HG02763 (cell line): ENCODE data around the gene RPRM.
"Not testable (repeated sequence)": the region's sequence is repeated elsewhere in the genome, so short reads cannot be mapped to it uniquely, and the experiment has no call there.

ENCODE experiments used
- ATAC-seq: cut with Tn5 transposase; IDR thresholded peaks from one replicate; pipeline ENCODE4 v1.9.1; 2021; ENCODE audit warnings: mild to moderate bottlenecking, moderate library complexity; ENCODE audit not compliant: unreplicated experiment

Gene RPRM

GRCh38 chr2:153478289-153479261 is at the start of gene RPRM:
TSS of gene RPRM (minus strand) at chr2:153478762. CDS start at chr2:153478565, 197 bp downstream.
- peak; percentile 88 for ATAC-seq

GRCh38 chr2:153519257-153519875 is 40.8 kb upstream of the RPRM start:
- ATAC-seq, result no peak

GRCh38 chr2:153512331-153512730 is 33.8 kb upstream of the RPRM start:
- no peak for ATAC-seq

- no peak for ATAC-seq
These were observed 32.4 kb upstream of the RPRM start for GRCh38 chr2:153510996-153511395.

GRCh38 chr2:153509133-153509532 is 30.6 kb upstream of the RPRM start:
- ATAC-seq, result no peak

GRCh38 chr2:153506499-153506898 is 27.9 kb upstream of the RPRM start:
- not testable (repeated sequence) for ATAC-seq

- ATAC-seq, result no peak
These were observed 20.9 kb upstream of the RPRM start for GRCh38 chr2:153499439-153499838.

- no peak for ATAC-seq
These were observed 19.5 kb upstream of the RPRM start for GRCh38 chr2:153497938-153498629.

- no peak for ATAC-seq
These were observed 17.2 kb upstream of the RPRM start for GRCh38 chr2:153495725-153496124.

- no peak for ATAC-seq
These were observed 9.5 kb upstream of the RPRM start for GRCh38 chr2:153488072-153488471.

GRCh38 chr2:153487448-153487847 is 8.9 kb upstream of the RPRM start:
- no peak for ATAC-seq

- ATAC-seq, result no peak
These were observed 1.0 kb upstream of the RPRM start for GRCh38 chr2:153479573-153479972.

GRCh38 chr2:153477636-153478288 is 800 bp downstream of the RPRM start:
- no peak for ATAC-seq

- ATAC-seq, result no peak
These were observed 1.5 kb downstream of the RPRM start for GRCh38 chr2:153476816-153477635.

GRCh38 chr2:153476491-153476815 is 2.1 kb downstream of the RPRM start:
- no peak for ATAC-seq

GRCh38 chr2:153474876-153475435 is 3.6 kb downstream of the RPRM start:
- no peak for ATAC-seq

GRCh38 chr2:153474407-153474806 is 4.2 kb downstream of the RPRM start:
- ATAC-seq, result no peak

- ATAC-seq, result no peak
These were observed 7.7 kb downstream of the RPRM start for GRCh38 chr2:153470867-153471266.

- ATAC-seq, result no peak
These were observed 14.2 kb downstream of the RPRM start for GRCh38 chr2:153464395-153464794.

- no peak for ATAC-seq
These were observed 16.2 kb downstream of the RPRM start for GRCh38 chr2:153462338-153462859.
